Hepatocyte (in vitro differentiated cells): ENCODE measurements around the gene SCN7A.

ENCODE experiments used
- CTCF ChIP-seq: fragments of 200-600 bp; sonication (generic); IDR thresholded peaks from 2 replicates; pipeline ENCODE4 v1.5.1; 2016; ENCODE audit warnings: antibody characterized with exemption, mild to moderate bottlenecking; ENCODE audit not compliant: poor library complexity
- EZH2 ChIP-seq: fragments of 200-600 bp; sonication (generic); IDR thresholded peaks from 2 replicates; pipeline ENCODE4 v1.6.1; 2016; ENCODE audit warnings: antibody characterized with exemption, mild to moderate bottlenecking, borderline replicate concordance
- EZH2phosphoT487 ChIP-seq: fragments of 200-600 bp; sonication (generic); IDR thresholded peaks from one replicate; pipeline ENCODE4 v1.6.1; 2018; ENCODE audit warnings: antibody characterized with exemption, mild to moderate bottlenecking, low read depth, moderate library complexity; ENCODE audit not compliant: unreplicated experiment, severe bottlenecking

GRCh38 chr2:166499281-166499680 lies 5.2 kb upstream of the SCN7A start:
- TF ChIP-seq CTCF (no peak), EZH2 (no peak), EZH2phosphoT487 (no peak)
